Neural cell (in vitro differentiated cells): ENCODE results near the gene TOX2.

ENCODE experiments used
- CTCF ChIP-seq: fragments of 450-650 bp; IDR thresholded peaks from 2 replicates; pipeline ENCODE4 v1.5.1; 2014; ENCODE audit warnings: antibody characterized with exemption, mild to moderate bottlenecking, moderate library complexity; ENCODE audit not compliant: poor library complexity, severe bottlenecking
- EP300 ChIP-seq: fragments of 450-650 bp; conservative IDR thresholded peaks from 2 replicates; pipeline ENCODE4 v1.6.1; 2014; ENCODE audit warnings: antibody characterized with exemption, mild to moderate bottlenecking, moderate library complexity; ENCODE audit not compliant: poor library complexity, severe bottlenecking
- MXI1 ChIP-seq: fragments of 450-650 bp; conservative IDR thresholded peaks from 2 replicates; pipeline ENCODE4 v1.6.1; 2014; ENCODE audit warnings: antibody characterized with exemption, mild to moderate bottlenecking; ENCODE audit not compliant: poor library complexity, severe bottlenecking
- POLR2AphosphoS5 ChIP-seq: IDR thresholded peaks from 2 replicates; pipeline ENCODE4 v1.6.1; 2012
- RAD21 ChIP-seq: fragments of 450-650 bp; conservative IDR thresholded peaks from 2 replicates; pipeline ENCODE4 v1.6.1; 2014; ENCODE audit warnings: antibody characterized with exemption, mild to moderate bottlenecking, moderate library complexity
- REST ChIP-seq: IDR thresholded peaks from 2 replicates; pipeline ENCODE4 v1.6.1; 2012; ENCODE audit warnings: borderline replicate concordance
- TAF1 ChIP-seq: IDR thresholded peaks from 2 replicates; pipeline ENCODE4 v1.6.1; 2012; ENCODE audit warnings: low read depth

- no peak for TF ChIP-seq CTCF
- TF ChIP-seq POLR2AphosphoS5, result no peak
- TF ChIP-seq TAF1, result no peak
- no peak for TF ChIP-seq EP300
- TF ChIP-seq MXI1, result no peak
- TF ChIP-seq RAD21, result no peak
- no peak for TF ChIP-seq REST
These were observed 125.1 kb downstream of the TOX2 start for GRCh38 chr20:44039741-44040140.
